Fibroblast of the aortic adventitia (primary cell): ENCODE results near the gene DDX4. TPM values are rescaled to one million over a fixed set of nuclear protein-coding genes. Genes with fewer than 3 reads are reported as not detected.

Source experiments
- DNase-seq: peaks from one replicate; pipeline ENCODE4 v3.0.0-alpha.2; 2010; ENCODE audit warnings: low read depth
- H3K4me3 ChIP-seq: 2 replicates; pipeline ENCODE4 v1.5.1; 2011; ENCODE audit warnings: low read depth, mild to moderate bottlenecking, control low read depth, low read length, moderate library complexity
- CTCF ChIP-seq: IDR thresholded peaks from 2 replicates; pipeline ENCODE4 v1.5.1; 2011; ENCODE audit warnings: mild to moderate bottlenecking, low read length, control low read depth, inconsistent platforms; ENCODE audit not compliant: insufficient read depth
- total RNA-seq: library from RNA; depleted of rRNA; stranded (reverse); fragments of >200 nt; gene quantifications from 2 replicates; pipeline ENCODE4 v1.2.3, GENCODE V29; 2012; ENCODE audit warnings: low replicate concordance

The DDX4 gene
- total RNA-seq, 1 donor, result not detected

- H3K4me3 ChIP-seq, result no peak overlapping the region
- no peak for DNase-seq
- no peak for TF ChIP-seq CTCF
Observed at GRCh38 chr5:55841976-55842375, 104.1 kb downstream of the DDX4 start.

- DNase-seq, result no peak
- no peak for TF ChIP-seq CTCF
- H3K4me3 ChIP-seq, result no peak overlapping the region
Observed at GRCh38 chr5:55847837-55848236, 110.0 kb downstream of the DDX4 start.

- TF ChIP-seq CTCF, result no peak
- no peak for DNase-seq
- H3K4me3 ChIP-seq, result no peak overlapping the region
Observed at GRCh38 chr5:55848783-55849182, 110.9 kb downstream of the DDX4 start.

GRCh38 chr5:55850839-55851674 lies 113.2 kb downstream of the DDX4 start, which contains the start of gene IL31RA:
IL31RA (plus strand) TSS chr5:55851357; CDS start chr5:55851571, 214 bp downstream.
- DNase-seq, result peak; percentile 75
- no peak for TF ChIP-seq CTCF
- H3K4me3 ChIP-seq, result no peak within 1 kb of the TSS

- TF ChIP-seq CTCF, result no peak
- no peak for DNase-seq
- H3K4me3 ChIP-seq, result no peak overlapping the region
Observed at GRCh38 chr5:55851675-55851979, 113.8 kb downstream of the DDX4 start.

- H3K4me3 ChIP-seq, result no peak overlapping the region
- TF ChIP-seq CTCF, result no peak
- DNase-seq, result no peak
Observed at GRCh38 chr5:55852503-55852902, 114.6 kb downstream of the DDX4 start.
